Activated effector memory CD4-positive, alpha-beta T cell treated with anti-CD3 and anti-CD28 coated beads, Interleukin-2, amount 50 U/mL, for 16 hours (primary cell): ENCODE results near the gene DENND1B.
"Not testable (repeated sequence)": the region's sequence is repeated elsewhere in the genome, so short reads cannot be mapped to it uniquely, and the experiment has no call there.

Source experiments
- DNase-seq: peaks from one replicate; pipeline ENCODE4 v3.0.0-alpha.2; 2020

Gene DENND1B

DNA sequence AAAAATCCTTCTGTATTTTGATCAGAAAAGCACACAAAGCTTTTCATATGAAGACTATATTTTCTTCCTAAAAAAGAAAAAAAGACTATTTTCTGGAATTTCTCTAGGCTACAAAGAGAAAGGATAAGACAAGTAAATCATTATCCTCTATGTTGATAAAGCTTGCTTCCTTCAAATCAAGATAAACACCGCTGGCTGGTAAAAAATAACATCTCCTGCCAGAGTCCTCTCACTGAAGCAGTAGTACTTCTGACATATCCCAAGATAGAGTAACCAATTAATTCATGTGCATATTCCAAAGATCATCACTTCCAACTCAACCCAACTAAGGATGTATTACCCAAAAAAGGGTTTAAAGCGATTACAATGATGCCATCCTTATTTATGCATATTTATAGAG is 34.3 kb downstream of the DENND1B start:
- no peak for DNase-seq

DNA sequence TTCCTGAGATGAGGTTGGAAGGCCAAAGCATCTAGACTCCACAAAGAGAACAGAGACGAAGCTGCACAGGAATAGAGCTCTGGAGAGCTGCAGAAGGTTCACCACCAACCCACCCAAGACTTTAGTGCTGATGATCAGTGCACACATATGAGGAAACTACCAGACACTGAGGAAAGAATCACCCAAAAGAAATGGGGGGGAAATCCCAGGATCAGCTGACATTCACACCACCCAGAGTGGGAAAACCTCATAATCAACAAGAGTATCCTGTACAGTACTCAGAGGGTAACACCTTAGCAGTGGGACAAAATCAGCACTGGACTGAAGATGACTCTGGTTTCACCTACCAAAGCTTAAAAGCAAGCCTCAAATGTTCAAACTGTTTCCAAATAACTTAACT is 36.4 kb downstream of the DENND1B start:
- DNase-seq: no peak

DNA sequence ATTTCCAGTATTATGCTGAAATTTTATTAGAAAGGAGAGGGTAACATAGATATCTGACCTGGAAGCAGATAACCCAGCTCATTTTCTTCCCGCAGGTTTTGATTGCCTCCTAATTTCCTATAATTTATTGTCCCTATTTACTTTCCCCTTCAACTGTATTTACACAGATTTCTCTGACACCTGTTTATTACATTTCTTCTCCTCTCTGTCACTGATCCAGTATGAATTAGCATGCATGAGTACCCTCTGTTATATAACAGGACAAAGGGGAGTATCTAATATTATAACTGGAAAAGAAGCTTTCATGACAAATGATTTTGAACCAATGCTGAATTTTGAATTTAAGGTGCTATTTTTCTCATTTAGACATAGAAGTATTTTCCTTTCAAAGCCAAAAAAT is 37.4 kb downstream of the DENND1B start:
- no peak for DNase-seq

DNA sequence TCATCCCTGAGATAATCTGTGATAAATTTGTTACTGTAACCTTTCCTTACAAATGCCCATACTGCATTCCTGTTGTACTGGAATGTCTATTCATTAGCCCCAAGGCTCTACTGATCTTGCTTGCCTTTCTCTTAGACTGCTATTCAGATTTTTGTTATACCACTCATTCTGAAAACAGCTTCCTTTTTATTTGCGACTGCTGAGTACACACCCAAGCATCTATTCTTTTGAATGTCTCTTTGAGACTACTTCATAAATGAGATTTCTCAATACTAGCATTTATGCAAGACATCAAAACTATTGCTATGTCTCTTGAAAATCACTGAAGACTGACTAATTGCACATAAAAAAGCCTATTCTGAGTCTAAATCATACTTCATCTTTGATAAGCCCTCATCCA is 38.6 kb downstream of the DENND1B start:
- no peak for DNase-seq

DNA sequence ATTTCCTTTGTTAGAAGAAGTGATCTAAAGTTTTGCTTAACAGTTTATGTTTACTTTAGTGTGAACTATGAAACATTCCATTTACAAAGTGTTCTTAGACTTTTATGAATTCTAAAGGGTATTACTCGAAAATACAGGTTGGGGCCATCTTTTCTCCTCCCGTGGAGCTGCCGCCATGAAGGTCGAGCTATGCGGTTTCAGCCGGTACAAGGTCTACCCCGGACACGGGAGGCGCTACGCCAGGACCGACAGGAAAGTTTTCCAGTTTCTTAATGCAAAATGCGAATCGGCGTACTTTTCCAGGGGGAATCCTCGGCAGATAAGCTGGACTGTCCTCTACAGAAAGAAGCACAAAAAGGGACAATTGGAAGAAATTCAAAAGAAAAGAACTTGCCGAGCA is 39.8 kb downstream of the DENND1B start:
- DNase-seq: no peak

DNA sequence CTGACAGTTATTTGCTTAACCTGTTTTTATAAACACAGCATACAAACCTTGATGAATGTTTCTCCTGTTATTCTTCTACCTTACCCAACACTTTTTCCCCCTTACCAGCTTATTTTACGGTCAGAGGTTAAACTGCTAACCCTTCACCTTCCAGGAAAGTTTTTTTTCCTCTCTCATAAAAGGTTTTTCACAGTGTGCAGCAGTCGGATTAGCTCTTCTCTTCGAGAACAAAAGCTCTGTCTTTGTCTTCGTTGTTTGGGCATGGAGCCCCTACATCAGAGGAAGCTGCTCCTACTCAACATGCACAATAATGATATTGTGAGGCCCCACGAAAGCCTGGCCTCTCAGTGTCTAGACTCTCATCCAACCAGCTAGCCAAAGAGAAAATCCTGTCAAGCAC is 42.0 kb downstream of the DENND1B start:
- no peak for DNase-seq

DNA sequence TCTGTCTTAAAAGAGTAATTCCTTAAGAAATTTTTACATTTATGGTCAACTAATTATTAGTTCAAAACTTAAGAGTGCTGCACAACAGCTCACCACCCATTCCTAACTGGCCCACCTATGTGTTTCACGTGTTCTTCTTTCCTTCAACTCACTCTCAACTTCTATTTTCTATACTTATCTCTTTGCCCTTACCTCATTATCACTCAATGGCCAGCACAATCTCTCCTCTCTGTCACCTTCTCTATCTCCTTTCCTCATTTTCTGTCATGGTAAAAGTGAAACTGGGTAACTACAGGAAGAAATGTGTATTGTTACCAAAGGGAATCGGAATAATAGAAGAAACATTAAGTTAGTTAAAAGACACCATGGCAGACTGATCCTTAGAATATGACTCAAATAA is 43.1 kb downstream of the DENND1B start:
- DNase-seq: no peak

DNA sequence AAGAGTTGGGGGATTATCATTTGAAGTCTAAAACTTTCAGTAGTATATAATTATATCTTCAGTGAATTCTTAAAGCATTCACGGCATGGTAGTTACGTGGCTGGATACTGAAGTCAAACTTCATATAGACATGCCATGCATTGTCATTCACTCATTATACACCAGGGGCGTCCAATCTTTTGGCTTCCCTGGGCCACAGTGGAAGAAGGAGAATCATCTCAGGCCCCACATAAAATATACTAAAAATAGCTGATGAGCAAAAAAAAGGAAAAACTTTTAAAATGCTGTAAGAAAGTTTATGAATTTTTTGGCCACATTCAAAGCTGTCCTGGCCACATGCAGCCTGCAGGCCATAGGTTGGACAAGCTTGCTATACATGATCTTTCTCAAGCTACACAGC is 43.8 kb downstream of the DENND1B start:
- DNase-seq: no peak

DNA sequence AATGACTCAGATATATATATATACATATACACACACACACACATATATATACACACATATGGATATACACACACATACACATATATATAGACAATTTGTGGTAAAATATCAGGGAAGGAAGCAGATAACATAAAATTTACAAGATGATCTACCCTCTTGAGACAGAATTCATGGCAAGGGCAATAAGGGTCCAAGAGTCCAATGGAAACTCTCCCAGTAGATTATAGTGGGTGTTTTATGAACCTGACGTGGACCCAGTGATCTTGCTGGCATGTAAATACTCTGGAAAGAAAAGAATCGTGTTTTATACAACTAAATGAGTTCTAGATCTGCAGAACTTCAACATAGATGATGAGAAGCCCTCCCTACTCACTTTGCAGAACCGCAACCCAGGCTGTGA is 49.3 kb downstream of the DENND1B start:
- DNase-seq: no peak

DNA sequence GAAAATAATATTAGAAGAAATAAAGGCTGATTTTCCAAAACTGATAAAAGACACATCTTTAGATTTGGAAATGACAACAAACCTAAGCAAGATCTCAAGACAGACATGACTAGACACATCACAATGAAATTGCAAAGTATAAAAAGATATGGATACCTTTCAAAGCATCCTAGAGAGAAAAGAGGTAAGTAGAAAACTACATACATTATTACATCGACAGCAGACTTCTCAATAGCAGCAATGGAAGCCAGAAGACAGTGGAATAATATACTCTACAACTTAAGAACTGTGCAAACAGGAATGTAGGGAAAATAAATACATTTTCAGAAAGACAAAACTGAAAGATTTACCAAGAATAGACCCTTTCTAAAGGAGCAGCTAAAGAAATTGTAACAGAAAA is 50.2 kb downstream of the DENND1B start:
- DNase-seq: no peak

DNA sequence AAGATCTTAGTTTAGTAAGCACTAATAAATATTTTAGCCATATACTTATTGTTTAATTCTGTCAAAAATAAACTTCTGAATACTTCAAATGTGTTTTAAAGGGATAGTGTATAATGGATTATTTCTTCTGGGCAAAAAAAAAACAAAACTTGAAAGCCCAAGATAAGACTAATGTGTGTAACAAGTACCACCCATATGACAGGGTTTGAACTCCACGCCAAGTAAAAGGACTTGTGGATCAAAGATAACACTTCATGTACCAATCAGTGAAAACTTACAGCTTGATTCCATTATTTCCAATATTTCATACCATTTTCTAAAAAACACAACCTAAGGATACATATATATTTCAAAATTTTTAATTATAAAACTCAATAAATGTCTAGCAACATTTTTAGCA is 59.5 kb downstream of the DENND1B start:
- no peak for DNase-seq

DNA sequence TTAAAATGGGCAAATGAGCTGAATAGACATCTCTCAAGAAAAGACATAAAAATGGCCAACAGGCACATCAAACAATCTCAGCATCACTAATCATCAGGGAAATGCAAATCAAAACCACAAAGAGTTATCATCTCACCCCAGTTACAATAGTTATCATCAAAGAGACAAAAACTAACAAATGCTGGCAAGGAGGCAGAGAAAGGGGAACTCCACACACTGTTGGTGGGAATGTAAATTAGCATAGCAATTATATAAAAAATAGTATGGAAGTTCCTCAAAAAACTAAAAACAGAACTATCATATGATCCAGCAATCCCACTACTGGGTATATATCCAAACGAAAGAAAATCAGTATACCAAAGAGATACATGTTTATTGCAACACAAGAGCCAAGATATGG is 68.7 kb downstream of the DENND1B start:
- no peak for DNase-seq

DNA sequence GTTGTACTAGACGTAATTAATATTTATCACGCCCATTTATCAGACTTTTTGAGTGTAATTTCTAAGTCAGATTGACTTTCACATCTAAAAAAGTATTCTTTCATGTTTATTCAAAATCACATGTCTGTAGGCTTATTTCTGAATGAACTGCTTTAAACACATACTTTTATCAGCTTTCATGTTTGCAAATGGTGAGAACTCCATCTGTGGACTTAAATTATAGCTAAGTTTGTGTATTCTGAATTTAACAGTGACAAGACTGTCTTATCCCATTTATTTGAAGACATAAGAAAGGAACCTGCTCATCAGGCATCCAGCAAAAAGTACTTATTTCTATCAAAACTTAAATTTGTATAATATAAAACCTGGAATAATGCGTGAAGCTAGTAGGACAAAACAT is 69.3 kb downstream of the DENND1B start:
- DNase-seq: no peak

DNA sequence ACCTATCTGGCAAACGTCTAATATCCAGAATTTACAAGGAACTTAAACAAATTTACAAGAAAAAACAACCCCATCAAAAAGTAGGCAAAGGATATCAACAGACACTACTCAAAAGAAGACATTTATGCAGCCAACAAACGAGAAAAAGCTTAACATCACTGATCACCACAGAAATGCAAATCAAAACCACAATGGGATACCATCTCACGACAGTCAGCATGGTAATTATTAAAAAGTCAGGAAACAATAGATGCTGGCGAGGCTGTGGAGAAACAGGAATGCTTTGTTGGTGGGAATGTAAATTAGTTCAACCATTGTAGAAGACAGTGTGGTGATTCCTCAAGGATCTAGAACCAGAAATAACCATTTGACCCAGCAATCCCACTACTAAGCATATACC is 74.6 kb downstream of the DENND1B start:
- not testable (repeated sequence) for DNase-seq

DNA sequence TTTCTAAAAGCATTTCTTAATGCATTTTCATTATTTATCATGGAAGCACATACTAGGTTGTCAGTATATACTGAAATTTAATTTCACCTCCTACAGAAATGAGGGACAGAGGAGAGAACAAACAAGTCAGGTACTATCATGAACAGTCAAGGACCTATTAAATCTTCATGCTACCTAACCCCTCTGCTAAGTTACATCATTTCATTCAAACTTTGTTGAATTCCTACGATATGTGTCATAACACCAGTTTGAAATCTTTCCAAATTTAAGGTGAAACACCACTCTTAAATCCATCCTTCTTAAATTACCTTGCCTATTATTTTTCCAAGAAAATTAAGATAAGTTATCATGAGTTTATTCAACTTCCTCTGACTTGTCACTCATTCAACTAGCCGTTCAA is 78.9 kb downstream of the DENND1B start:
- DNase-seq: no peak

DNA sequence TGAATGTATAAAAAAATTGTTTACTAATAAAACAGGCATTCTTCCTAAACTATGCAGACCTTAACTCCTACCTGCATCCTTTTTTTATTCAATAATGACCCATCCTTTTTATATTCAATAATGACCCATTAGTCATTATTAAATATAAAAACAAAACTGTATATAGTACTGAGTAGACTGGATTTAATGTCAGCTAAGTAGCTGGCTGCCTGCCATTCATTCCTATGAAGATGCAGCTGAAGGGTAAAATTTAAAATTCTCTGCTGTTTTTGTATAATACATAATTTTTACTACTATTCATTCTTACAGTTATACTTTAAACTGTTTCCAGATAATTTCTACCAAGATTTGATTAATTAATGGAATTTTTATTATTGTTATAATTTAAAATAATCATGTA is 79.3 kb downstream of the DENND1B start:
- DNase-seq: no peak

DNA sequence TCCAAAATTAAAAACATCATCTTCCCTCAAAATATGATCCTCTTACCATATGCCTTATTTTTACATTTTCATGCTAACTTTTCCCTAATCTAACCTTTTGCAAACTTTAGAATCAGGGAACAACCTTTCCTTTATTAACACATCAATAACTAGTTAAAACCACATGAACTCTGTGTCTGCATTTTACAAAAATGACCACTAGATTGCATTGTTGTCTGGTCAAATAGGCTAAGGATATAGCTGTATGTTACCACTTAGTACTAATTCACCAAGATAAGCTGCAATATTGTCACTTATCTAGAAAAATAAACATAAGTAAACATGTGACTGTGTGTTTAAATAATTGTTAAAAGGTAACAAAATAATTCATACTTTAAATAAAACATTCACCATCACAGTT is 82.3 kb downstream of the DENND1B start:
- no peak for DNase-seq

DNA sequence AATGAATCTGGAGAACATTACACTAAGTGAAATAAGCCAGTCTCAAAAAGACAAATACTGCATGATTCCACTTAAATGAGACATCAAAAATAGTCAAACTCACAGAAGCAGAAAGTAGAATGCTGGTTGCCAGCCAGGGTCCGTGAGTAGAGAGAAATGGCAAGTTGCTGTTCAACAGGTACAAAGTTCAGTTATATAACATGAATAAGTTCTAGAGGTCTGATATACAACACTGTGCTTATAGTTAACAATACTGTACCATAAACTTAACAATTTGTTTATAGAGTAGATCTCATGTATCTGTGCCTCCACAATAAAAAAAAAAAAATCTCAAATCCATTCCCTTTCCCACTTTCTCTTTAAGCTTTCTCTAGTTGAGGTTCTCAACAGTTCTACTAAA is 83.5 kb downstream of the DENND1B start:
- no peak for DNase-seq

DNA sequence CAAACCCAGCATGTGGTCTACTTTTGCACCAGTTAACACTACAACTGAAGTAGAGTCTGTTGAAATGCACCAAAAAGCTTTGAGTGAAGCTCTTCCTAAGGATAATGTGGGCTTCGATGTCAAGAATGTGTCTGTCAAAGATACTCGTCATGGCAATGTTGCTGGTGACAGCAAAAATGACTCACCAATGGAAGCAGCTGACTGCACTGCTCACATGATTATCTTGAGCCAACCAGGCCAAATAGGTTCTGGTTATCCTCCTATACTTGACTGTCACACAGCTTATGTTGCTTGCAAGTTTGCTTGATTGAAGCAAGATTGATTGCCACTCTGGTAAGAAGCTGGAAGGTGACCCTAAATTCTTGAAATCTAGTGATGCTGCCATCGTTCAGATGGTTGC is 85.2 kb downstream of the DENND1B start:
- no peak for DNase-seq

DNA sequence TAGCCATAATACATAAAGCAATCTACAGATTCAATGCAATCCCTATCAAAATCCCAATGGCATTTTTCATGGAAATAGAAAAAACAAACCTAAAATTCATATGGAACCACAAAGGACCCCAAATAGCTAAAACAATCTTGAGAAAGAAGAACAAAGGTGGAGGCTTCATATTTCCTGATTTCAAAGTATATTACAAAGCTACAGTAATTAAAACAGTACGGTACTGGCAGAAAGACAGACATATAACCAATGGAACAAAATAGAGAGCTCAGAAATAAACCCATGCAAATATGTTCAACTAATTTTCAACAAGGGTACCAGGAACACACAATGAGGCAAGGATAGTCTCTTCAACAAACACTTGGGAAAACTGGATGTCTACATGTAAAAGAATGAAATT is 87.0 kb downstream of the DENND1B start:
- DNase-seq: no peak

DNA sequence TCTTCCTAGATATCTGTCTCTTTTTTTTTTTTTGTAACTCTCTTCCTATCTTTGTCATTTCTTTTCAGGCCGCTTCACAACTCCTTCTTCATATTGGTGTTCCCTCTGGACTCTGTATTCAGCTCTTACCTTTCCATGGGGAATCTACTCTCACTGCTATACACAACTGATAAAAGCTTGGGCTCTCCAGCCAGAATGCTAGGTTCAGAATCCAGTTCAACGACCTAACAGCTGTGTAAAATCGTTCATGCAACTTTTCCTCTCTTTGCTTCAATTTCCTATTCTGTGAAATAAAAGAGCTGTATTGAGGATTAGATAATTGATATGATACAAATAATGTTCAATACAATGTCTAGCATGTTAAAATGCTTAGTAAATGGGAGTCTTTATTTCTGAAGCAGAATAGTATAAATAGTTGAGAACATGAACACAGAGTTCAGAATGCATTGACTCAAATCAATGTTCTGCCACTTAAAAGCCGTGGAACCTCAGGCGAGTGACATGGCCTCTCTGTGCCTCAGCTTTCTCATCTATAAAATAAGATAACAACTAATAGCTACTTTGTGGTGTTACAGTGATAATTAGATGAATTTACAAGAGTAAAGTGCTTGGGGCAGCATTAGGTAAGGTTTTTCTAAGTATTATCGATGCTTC is 88.5 kb downstream of the DENND1B start:
- no peak for DNase-seq

DNA sequence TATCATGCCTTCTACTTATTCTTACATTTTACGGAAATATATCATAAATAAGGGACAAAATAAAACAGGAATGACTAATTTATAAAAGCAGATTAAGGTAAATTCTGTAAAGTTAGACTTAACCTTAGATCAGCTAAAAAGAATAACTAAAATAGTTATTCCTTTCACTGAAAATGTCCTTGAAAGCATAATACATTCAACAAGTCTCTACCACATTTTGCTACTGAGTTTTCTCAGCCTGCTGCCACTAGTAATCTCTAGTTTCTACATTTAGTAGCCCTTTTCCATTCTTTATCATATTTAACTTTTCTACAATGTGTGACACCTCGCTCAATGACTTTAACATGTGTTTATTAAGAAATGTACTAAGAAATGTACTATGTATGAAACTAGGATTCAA is 89.0 kb downstream of the DENND1B start:
- DNase-seq: no peak

DNA sequence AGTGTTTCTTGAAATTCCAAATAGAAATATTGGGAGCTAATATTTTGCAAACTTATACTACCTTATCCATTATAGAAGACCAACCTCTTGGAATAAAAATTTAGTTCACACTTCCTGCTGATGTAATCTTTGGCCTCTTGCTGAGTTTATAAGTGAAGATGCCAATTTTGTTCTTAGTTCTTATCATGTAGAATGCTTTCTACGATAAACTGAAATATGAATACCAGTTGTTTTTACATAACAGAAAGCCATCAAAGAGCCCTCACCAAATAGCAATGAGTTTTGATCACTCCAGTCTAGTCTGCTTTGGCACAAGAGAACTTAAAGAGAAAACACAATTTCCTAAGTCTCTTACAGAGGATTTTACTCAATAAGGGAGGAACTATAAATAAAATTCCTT is 89.5 kb downstream of the DENND1B start:
- DNase-seq: no peak

DNA sequence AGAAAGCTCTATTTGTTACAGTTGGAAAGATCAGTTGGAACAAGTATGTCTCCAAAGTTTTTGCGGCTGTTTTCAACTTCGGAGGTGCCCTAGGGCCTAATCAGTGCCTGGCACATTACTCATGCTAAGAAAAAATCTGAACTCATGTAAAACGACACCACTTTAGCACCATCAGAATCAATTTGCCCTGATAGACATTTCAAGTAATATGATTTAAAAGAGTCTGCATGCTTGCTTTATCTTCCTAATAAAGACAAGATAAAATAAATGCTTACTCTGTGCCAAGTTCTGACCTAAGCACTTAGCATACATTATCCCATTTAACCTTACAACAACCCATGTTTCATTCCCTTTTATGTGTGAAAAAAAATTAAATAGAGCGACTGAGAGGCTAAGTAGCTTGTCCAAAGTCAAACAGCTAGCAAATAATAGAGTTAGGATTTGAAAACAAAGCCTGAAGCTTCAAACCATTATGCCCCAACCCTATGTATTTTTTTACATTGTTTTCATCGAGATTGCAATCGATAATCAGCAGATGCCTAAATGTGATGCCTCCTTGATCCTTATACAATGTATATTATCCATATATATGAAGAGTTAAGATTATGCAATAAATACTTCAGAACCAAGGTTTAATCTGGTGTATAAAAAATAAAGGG is 91.3 kb downstream of the DENND1B start:
- DNase-seq: no peak

DNA sequence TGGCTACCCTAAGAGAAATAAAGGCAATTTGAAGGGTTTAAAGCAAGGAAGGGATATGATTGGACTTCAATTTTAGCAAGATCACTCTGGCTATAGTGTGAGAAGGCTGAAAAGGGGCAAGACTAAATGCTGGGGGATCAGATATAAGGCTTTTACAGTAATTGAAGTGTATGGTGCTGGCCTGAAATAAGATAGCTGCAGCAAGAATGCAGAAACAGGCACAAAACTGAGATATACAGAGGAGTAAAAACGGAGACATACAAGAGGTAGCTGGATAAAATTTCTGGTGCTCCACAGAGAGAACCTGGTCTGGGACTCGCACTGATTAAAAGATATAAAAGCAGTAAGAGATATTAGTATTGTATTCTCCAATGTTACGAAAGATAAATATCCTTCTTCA is 92.0 kb downstream of the DENND1B start:
- no peak for DNase-seq
